Left renal pelvis (tissue), 4 donors: Measurements from ENCODE around the gene STATH. TPM values are rescaled to one million over a fixed set of nuclear protein-coding genes. Genes with fewer than 3 reads are reported as not detected.
"Not testable (repeated sequence)": the region's sequence is repeated elsewhere in the genome, so short reads cannot be mapped to it uniquely, and the experiment has no call there.

Experiments
- DNase-seq, 4 donors: peaks; one replicate each; pipeline ENCODE4 v3.0.0-alpha.2; 2013; ENCODE audit warnings: low read depth in 4 of 4, low spot score in 3 of 4
- polyA plus RNA-seq, 4 donors: library from polyadenylated mRNA; unstranded; fragments of 120-200 nt; gene quantifications; one replicate each; pipeline ENCODE4 v1.2.1, GENCODE V29; 2013; ENCODE audit not compliant: insufficient read length in 4 of 4

STATH gene
- polyA plus RNA-seq, 4 donors, result 0.34 to 0.56 (median 0.40) TPM; not detected in 1

GRCh38 chr4:70050138-70050537 lies 54.4 kb downstream of the STATH start, which contains the start of gene HTN1:
TSS of gene HTN1 (plus strand) at chr4:70050438. CDS start at chr4:70053077, 2,639 bp downstream.
- not testable (repeated sequence) for DNase-seq

Other genes starting within 250 kb of the STATH start
- gene SULT1B1, start 235.3 kb upstream of the STATH start, polyA plus RNA-seq, result 1 to 10 TPM in 1 of 4 donors, under 1 TPM in 3; 0.60 to 1.3 (median 0.65) TPM
- gene SULT1E1, start 135.8 kb upstream of the STATH start, polyA plus RNA-seq, result 100 to 1,000 TPM; 114 to 751 (median 459) TPM
- under 1 TPM in 2 of 4 donors, not detected in 2; 0.19 to 0.23 TPM for gene CSN1S1, start 64.9 kb upstream of the STATH start, polyA plus RNA-seq
- not detected for gene CSN2, start 30.2 kb upstream of the STATH start, polyA plus RNA-seq
- gene HTN3, start 32.5 kb downstream of the STATH start, polyA plus RNA-seq, result not detected
- gene HTN1, start 54.5 kb downstream of the STATH start, polyA plus RNA-seq, result under 1 TPM in 1 of 4 donors, not detected in 3; 0.05 TPM
- gene PRR27, start 158.3 kb downstream of the STATH start, polyA plus RNA-seq, result under 1 TPM in 3 of 4 donors, not detected in 1; 0.06 to 0.10 (median 0.07) TPM
- 1 to 10 TPM in 3 of 4 donors, not detected in 1; 1.3 to 1.9 (median 1.3) TPM for gene ODAM, start 199.8 kb downstream of the STATH start, polyA plus RNA-seq
- 1 to 10 TPM in 2 of 4 donors, under 1 TPM in 1, not detected in 1; 0.37 to 1.8 (median 1.3) TPM for gene FDCSP, start 230.2 kb downstream of the STATH start, polyA plus RNA-seq
- not detected for gene CSN3, start 246.6 kb downstream of the STATH start, polyA plus RNA-seq